GM18951 (cell line): ENCODE measurements around the gene MOB3C.

Experiments
- POLR2A ChIP-seq: IDR thresholded peaks from 4 replicates; pipeline ENCODE4 v1.6.1; 2011; ENCODE audit warnings: mild to moderate bottlenecking; ENCODE audit not compliant: insufficient read length, insufficient read depth; ENCODE audit errors: extremely low read depth
- in situ Hi-C: fragments of 300-500 bp; cut with MboI; formaldehyde crosslinking; loops from one replicate; pipeline ENCODE4 v1.12.0; 2022; ENCODE audit warnings: low sequenced_read_pairs, mixed read lengths, inconsistent platforms; ENCODE audit not compliant: unreplicated experiment

Gene MOB3C

DNA sequence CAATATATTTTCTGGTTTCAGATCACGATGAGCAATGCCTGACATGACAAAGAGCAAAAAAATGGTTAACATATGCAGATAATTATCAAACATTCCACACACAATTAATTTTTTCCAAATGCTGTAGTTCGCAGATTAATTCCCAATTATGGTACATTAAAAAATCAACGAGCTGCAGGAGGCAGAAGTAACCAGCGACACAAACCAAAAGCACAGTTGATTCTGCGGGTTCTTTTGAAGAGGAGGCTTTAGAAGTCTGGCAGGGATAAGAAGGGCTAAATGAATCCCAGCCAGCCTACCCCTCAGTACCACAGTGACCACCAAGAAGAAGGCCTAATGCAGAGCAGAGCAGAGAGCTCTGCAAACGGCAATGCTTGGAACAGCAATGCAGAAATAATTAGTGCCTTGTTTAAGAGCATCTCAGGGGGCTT lies 48.1 kb downstream of the MOB3C start:
- in situ Hi-C loops, result no loop called here
- TF ChIP-seq POLR2A, result no peak

DNA sequence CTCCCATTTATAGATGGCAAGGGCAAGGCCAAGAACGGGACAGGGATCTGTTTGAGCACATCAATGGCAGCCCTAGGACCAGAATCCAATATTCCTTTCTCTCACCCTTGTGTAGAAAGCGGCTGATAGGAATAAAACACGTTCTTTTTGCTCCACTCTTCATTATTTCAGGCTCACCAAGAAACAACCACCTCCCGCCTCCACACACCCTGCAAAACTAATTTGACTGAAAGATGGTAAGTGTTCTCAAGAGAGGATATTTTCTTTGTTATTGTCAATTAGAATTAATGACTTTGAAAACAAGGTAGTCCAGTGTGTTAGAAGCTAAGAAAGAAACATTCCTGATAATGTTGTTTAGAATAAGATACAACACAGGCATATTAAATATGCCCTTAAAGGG lies 53.3 kb downstream of the MOB3C start:
- no peak for TF ChIP-seq POLR2A
- in situ Hi-C loops, result no loop called here

DNA sequence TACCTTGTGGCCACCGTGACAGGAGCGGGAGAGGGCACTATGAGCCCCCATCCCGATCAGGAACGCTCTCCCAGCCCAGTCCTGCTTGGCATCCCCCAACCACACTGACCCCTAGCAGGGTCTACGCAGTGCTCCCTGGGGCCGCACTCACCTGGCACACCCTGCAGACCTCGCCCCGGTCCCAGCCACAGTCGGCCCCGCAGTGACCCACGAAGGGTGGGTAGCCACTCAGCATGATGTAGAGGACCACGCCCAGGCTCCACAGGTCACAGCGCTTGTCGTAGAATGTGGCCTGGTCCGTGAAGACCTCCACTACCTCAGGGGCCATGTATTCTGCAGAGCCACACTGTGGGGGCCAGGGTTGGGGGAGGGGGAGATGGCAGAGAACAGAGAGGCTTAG lies 54.1 kb downstream of the MOB3C start:
- in situ Hi-C loops, result no loop called here
- TF ChIP-seq POLR2A, result no peak

DNA sequence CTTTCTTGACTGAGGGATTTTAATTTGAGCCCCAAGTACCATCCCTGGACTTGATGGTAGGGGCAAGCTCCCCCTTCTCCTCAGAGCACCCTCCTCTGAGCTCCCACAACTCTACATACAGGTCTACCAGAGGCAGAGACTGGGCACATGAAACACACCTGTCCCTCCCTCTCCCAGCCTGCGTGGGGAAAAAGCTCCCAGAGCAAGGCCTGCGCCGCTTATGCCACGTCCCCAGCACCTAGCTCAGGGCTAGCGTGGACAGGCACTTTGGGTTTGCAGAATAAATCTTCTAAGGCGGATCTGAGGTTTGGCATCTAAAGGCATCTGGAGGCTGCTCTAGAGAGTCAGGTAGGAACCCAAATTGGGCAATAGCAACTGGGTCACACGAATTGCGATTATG lies 57.6 kb downstream of the MOB3C start:
- TF ChIP-seq POLR2A, result no peak
- in situ Hi-C loops, result no loop called here

DNA sequence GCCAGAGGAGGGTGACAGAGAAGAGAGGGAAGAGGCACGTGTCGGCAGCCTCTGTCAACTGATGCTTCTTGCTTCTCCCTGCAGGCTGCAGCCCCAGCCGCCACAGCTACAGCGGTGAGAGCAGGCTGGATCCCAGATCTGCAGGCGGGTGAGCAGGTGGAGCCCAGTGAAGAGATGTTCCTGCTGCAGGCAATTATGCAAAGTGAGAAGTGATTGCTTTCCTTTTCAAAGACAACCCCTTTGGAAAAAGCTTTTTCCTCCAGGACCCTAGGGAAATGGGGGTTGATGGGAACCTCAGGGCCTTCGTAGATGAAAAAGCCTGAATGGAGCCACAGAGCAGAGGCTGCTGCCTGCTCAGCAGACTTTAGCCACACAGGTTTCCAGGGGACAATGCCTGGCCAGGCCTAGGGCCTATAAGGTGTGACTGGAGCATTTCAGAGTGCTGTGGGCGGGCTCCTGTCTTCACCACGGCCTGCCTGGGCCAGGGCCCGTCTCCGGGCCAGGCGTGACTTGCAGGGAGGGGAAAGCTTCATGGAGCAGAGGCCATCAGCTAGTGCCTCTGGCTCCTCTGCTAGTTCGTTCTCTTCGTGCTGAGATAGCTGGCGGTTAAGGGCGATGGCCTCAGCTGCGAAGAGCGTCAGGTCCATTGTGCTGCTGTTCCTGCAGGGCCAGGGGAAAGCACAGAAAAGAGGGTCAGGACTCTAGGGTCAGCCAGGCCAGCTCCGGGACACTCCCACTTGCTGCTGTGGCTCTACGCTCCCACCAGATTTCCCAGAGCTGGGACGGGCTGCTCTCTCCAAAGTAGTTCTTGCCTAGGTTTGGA lies 58.3 kb downstream of the MOB3C start:
- in situ Hi-C loops, result no loop called here
- no peak for TF ChIP-seq POLR2A
